Prostate gland (tissue), 2 donors: ENCODE data around the gene ADORA2A.

Source experiments
- POLR2A ChIP-seq: fragments of 450-650 bp; IDR thresholded peaks from one replicate; pipeline ENCODE4 v1.6.1; 2016; ENCODE audit warnings: antibody characterized with exemption, mild to moderate bottlenecking
- POLR2AphosphoS5 ChIP-seq: sonication (generic); formaldehyde crosslinking; IDR thresholded peaks from one replicate; pipeline ENCODE4 v1.6.1; 2017; ENCODE audit warnings: antibody characterized with exemption
- TF ChIP-seq, protein P1 (sequence below), 4 experiments: fragments of 200-600 bp in 2 of 4; fragments of 450-650 bp in 2 of 4; sonication (generic) in 2 of 4; IDR thresholded peaks; 1 replicate in 3 of 4; 2 replicates in 1 of 4; pipeline ENCODE4 v1.5.1; 2016 to 2019; ENCODE audit warnings: antibody characterized with exemption in 4 of 4, mild to moderate bottlenecking in 2 of 4, moderate library complexity in 2 of 4

DNA sequence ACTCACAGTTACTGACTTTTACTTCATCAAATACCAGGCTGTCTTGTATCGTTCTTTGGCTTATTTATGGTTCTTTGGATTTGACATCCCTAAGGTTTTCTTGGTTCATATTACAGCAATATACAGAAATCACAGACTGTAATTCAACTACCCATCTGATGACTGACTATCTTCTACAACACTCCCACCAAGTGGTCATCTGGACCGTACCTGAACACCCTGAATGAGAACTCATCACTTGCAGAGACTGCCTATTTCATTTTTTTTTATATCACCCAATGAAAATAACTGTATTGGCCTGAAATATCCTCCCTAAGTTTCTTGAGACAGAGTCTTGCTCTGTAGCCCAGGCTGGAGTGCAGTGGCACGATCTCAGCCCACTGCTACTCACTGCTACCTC, 58.2 kb downstream of the ADORA2A start:
- TF ChIP-seq, protein P1, sequence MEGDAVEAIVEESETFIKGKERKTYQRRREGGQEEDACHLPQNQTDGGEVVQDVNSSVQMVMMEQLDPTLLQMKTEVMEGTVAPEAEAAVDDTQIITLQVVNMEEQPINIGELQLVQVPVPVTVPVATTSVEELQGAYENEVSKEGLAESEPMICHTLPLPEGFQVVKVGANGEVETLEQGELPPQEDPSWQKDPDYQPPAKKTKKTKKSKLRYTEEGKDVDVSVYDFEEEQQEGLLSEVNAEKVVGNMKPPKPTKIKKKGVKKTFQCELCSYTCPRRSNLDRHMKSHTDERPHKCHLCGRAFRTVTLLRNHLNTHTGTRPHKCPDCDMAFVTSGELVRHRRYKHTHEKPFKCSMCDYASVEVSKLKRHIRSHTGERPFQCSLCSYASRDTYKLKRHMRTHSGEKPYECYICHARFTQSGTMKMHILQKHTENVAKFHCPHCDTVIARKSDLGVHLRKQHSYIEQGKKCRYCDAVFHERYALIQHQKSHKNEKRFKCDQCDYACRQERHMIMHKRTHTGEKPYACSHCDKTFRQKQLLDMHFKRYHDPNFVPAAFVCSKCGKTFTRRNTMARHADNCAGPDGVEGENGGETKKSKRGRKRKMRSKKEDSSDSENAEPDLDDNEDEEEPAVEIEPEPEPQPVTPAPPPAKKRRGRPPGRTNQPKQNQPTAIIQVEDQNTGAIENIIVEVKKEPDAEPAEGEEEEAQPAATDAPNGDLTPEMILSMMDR (IDR thresholded peaks at IDR 0.05), result no peak
- no peak for TF ChIP-seq POLR2AphosphoS5
- no peak for TF ChIP-seq POLR2A
